NB4 (cell line): ENCODE measurements around the gene NBEA.

Source experiments
- CTCF ChIP-seq: IDR thresholded peaks from one replicate; pipeline ENCODE4 v1.5.1; 2012; ENCODE audit warnings: low read depth, low read length
- MAX ChIP-seq: IDR thresholded peaks from 2 replicates; pipeline ENCODE4 v1.6.1; 2011; ENCODE audit warnings: low read depth, low read length
- POLR2A ChIP-seq: IDR thresholded peaks from 2 replicates; pipeline ENCODE4 v1.6.1; 2011; ENCODE audit warnings: mild to moderate bottlenecking; ENCODE audit not compliant: insufficient read length; ENCODE audit errors: extremely low read depth

- TF ChIP-seq MAX (no peak), POLR2A (no peak), CTCF (no peak)
Measured at GRCh38 chr13:34899888-34900287, 42.2 kb upstream of the NBEA start.
